DND-41 (cell line): ENCODE measurements around the gene ALX3.

Experiments used
- CTCF ChIP-seq: IDR thresholded peaks from 2 replicates; pipeline ENCODE4 v1.5.1; 2012; ENCODE audit warnings: borderline replicate concordance, low read length, moderate library complexity, mild to moderate bottlenecking; ENCODE audit not compliant: poor library complexity, severe bottlenecking; ENCODE audit errors: extremely low read depth
- EZH2 ChIP-seq: IDR thresholded peaks from 3 replicates; pipeline ENCODE4 v1.6.1; 2012; ENCODE audit warnings: borderline replicate concordance, low read depth, mild to moderate bottlenecking, moderate library complexity, low read length, inconsistent platforms; ENCODE audit not compliant: severe bottlenecking

GRCh38 chr1:110092991-110093390 is 22.5 kb upstream of the ALX3 start:
- TF ChIP-seq CTCF (no peak), EZH2 (no peak)
